ENCODE results near the gene SORCS1. TPM values are rescaled to one million over a fixed set of nuclear protein-coding genes. Genes with fewer than 3 reads are reported as not detected.
A peak's percentile ranks its signal among the peaks of the same experiment; 100 is the strongest.

SORCS1 gene
- total and polyA plus RNA-seq, 4 donors = 0.08 to 0.21 (median 0.09) TPM; not detected in 1

GRCh38 chr10:107022600-107023354 lies 141.7 kb downstream of the SORCS1 start:
- Histone ChIP-seq H3K4me1 (ENCODE audit: control insufficient read depth in 4 of 4, insufficient read depth in 4 of 4, low read length in 3 of 4) (peaks cover 0 to 3% (median 1%) of the 10 kb centered on the region in 4 donors), H3K36me3 (ENCODE audit: control insufficient read depth in 4 of 4, insufficient read depth in 3 of 4, low read depth in 1 of 4, low read length in 3 of 4) (no peaks in the 10 kb centered on the region), H3K4me3 (ENCODE audit: low read depth in 1 of 3, low read length in 3 of 3) (no peak overlapping the region), H3K27me3 (ENCODE audit: control insufficient read depth in 4 of 4, insufficient read depth in 4 of 4, low read length in 3 of 4) (no peaks in the 10 kb centered on the region), H3K9me3 (ENCODE audit: control insufficient read depth in 4 of 4, low read length in 3 of 4) (no peaks in the 10 kb centered on the region), H3K27ac (ENCODE audit: low read depth in 1 of 2, low read length in 2 of 2) (no peak overlapping the region), H3K9ac (ENCODE audit: low read depth in 1 of 2, low read length in 2 of 2) (no peak overlapping the region)
- WGBS = 89% methylated on average over 6 of the region's 6 CpGs
- DNase-seq (ENCODE audit: low spot score) = no peak
- TF ChIP-seq SP1 (IDR thresholded peaks at IDR 0.05) (no peak), TAF1 (conservative IDR thresholded peaks at IDR 0.05) (no peak), GABPA (IDR thresholded peaks at IDR 0.05 in 1 of 2, conservative IDR thresholded peaks at IDR 0.05 in 1 of 2) (no peak), YY1 (IDR thresholded peaks at IDR 0.05) (no peak), FOXA2 (IDR thresholded peaks at IDR 0.05) (no peak), RAD21 (IDR thresholded peaks at IDR 0.05) (no peak), JUND (IDR thresholded peaks at IDR 0.05) (no peak), ATF3 (IDR thresholded peaks at IDR 0.05) (no peak), REST (IDR thresholded peaks at IDR 0.05) (no peak)
- TF ChIP-seq, protein P1, sequence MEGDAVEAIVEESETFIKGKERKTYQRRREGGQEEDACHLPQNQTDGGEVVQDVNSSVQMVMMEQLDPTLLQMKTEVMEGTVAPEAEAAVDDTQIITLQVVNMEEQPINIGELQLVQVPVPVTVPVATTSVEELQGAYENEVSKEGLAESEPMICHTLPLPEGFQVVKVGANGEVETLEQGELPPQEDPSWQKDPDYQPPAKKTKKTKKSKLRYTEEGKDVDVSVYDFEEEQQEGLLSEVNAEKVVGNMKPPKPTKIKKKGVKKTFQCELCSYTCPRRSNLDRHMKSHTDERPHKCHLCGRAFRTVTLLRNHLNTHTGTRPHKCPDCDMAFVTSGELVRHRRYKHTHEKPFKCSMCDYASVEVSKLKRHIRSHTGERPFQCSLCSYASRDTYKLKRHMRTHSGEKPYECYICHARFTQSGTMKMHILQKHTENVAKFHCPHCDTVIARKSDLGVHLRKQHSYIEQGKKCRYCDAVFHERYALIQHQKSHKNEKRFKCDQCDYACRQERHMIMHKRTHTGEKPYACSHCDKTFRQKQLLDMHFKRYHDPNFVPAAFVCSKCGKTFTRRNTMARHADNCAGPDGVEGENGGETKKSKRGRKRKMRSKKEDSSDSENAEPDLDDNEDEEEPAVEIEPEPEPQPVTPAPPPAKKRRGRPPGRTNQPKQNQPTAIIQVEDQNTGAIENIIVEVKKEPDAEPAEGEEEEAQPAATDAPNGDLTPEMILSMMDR (IDR thresholded peaks at IDR 0.05; ENCODE audit: low read depth, low read length, missing input control) = no peak

- WGBS = 57% methylated on average over 2 of the region's 2 CpGs
- Histone ChIP-seq H3K9ac (ENCODE audit: low read depth in 1 of 2, low read length in 2 of 2) (no peak overlapping the region), H3K4me3 (ENCODE audit: low read depth in 1 of 3, low read length in 3 of 3) (no peak overlapping the region), H3K9me3 (ENCODE audit: control insufficient read depth in 4 of 4, low read length in 3 of 4) (no peaks in the 10 kb centered on the region), H3K27ac (ENCODE audit: low read depth in 1 of 2, low read length in 2 of 2) (no peak overlapping the region), H3K27me3 (ENCODE audit: control insufficient read depth in 4 of 4, insufficient read depth in 4 of 4, low read length in 3 of 4) (no peaks in the 10 kb centered on the region), H3K4me1 (ENCODE audit: control insufficient read depth in 4 of 4, insufficient read depth in 4 of 4, low read length in 3 of 4) (peaks cover 0 to 3% (median 1%) of the 10 kb centered on the region in 4 donors), H3K36me3 (ENCODE audit: control insufficient read depth in 4 of 4, insufficient read depth in 3 of 4, low read depth in 1 of 4, low read length in 3 of 4) (no peaks in the 10 kb centered on the region)
- TF ChIP-seq EGR1 (IDR thresholded peaks at IDR 0.05; ENCODE audit: low read depth in 2 of 2) (no peak), HNF4A (conservative IDR thresholded peaks at IDR 0.05) (peak in 1 of 2 donors; percentile 38)
- no peak for DNase-seq (ENCODE audit: low spot score)
Observed at GRCh38 chr10:107019154-107019553, 145.4 kb downstream of the SORCS1 start.
